LNCAP (cell line): Measurements from ENCODE around the gene THYN1.

Source experiments
- TF ChIP-seq, protein P1 (sequence below): fragments of 450-650 bp; IDR thresholded peaks from 2 replicates; pipeline ENCODE4 v1.5.1; 2017; ENCODE audit warnings: mild to moderate bottlenecking

Gene THYN1

DNA sequence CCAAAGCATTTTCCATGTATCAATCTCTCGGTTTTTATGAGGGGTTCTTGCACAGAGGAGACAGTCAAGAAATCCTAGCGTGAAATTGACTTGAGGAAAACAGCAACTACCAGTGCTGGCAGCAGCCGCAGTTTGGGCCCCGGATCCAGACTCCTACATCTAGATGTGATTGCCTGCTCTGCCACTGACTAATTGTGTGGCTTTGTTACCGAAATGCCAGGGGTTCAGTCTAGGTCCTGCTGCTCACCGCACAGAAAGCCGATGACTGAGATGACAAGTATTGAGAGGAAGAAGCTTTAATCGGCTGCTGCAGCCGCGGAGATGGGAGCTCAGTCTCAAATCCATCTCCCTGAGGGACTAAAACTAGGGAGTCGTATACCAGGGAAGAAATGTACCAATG is 14.8 kb upstream of the THYN1 start:
- TF ChIP-seq, protein P1, sequence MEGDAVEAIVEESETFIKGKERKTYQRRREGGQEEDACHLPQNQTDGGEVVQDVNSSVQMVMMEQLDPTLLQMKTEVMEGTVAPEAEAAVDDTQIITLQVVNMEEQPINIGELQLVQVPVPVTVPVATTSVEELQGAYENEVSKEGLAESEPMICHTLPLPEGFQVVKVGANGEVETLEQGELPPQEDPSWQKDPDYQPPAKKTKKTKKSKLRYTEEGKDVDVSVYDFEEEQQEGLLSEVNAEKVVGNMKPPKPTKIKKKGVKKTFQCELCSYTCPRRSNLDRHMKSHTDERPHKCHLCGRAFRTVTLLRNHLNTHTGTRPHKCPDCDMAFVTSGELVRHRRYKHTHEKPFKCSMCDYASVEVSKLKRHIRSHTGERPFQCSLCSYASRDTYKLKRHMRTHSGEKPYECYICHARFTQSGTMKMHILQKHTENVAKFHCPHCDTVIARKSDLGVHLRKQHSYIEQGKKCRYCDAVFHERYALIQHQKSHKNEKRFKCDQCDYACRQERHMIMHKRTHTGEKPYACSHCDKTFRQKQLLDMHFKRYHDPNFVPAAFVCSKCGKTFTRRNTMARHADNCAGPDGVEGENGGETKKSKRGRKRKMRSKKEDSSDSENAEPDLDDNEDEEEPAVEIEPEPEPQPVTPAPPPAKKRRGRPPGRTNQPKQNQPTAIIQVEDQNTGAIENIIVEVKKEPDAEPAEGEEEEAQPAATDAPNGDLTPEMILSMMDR = no peak

DNA sequence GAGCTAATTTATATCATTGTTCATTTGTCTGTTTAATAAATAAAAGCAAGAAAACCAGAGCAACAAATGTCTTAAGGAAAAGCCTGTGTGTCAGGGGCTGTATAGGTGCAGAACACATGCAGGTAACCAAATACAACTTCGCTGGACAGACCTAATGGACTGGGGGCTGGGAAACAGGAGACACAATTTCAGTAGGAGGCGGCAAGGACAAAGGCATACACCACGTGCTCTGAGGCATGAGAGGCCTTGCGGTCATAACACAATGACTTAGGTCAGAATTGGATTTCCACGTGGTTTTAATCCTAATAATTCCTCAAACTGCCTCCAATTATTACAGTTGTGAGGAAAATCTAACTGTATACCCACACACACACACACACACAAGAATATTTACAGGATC is 14.3 kb upstream of the THYN1 start:
- TF ChIP-seq, protein P1 = no peak

GRCh38 chr11:134266841-134267251 is 13.7 kb upstream of the THYN1 start:
- TF ChIP-seq, protein P1 = no peak

DNA sequence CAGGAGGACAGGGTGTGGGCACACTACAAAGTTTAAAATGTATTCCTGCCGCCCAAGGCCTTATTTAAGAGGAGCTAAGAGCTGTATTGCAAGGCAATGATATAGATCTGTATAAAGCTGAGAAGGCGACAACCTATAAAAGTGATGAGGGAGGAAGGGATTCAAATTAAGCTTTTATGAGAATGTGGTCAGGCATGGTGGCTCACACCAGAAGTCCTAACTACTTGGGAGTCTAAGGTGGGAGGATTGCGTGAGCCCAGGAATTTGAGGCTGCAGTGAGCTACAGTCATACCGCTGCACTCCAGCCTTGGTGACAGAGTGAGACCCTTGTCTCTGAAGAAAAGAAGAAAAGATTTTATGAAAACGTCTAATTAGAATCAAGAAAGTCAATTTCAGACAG is 13.3 kb upstream of the THYN1 start:
- TF ChIP-seq, protein P1 = no peak

DNA sequence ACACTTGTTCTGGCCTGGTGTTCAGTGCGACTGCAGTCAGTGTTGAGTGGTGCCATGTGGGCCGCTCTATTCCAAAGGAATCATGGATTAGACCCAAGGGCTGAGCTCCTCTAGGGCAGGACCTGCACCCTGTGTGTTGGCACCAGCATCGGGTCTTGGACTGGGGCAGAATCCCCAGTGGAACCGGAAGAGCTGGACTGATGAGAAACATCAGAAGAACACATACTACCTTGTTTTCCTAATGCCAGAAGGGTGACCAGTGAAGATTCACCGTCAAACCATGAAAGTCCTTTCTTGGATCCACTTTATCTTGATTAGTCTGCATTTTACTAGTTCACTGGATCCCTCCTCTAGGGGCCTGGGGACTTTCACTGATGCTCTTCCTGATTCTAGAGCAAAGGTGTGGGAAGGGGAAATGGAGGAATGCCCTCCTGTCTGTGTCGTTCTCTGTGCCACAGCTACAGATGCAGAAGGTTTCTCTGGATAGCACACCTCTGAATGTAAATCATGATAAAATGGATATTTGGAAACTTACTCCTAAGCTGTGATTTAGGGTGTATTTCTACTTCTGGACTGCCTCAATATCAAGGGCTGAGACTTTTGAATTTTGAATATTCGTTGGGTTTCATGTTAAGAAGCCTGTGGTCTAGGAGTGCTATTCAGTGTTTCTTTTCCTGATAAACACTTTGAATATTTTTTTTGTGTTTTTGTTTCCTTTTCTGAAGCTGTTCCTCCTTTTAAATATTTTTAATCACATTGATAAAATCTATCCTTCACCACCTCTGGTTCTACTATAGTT is 12.0 kb upstream of the THYN1 start:
- TF ChIP-seq, protein P1 = no peak

- TF ChIP-seq, protein P1 = peak; percentile 79
These were observed 8.7 kb upstream of the THYN1 start for GRCh38 chr11:134261626-134262488.

GRCh38 chr11:134260983-134261382 is 7.8 kb upstream of the THYN1 start:
- TF ChIP-seq, protein P1 = no peak
